Caki2 (cell line): ENCODE data around the gene OR4N2. TPM values are rescaled to one million over a fixed set of nuclear protein-coding genes. Genes with fewer than 3 reads are reported as not detected.
"Not testable (repeated sequence)": the region's sequence is repeated elsewhere in the genome, so short reads cannot be mapped to it uniquely, and the experiment has no call there.

Experiments
- DNase-seq: peaks from one replicate; pipeline ENCODE4 v3.0.0-alpha.2; 2015; ENCODE audit warnings: low read depth
- in situ Hi-C: cut with HindIII; loops from 2 replicates; pipeline ENCODE4 v1.10.0; 2016; ENCODE audit warnings: low sequenced_read_pairs, low pct_unique_long_range_greater_than_20kb, mixed read lengths
- total RNA-seq: library from RNA; depleted of rRNA; stranded (reverse); fragments of >200 nt; shearing (Covaris generic); gene quantifications from 2 replicates; pipeline ENCODE4 v1.2.3, GENCODE V29; 2014; ENCODE audit warnings: low replicate concordance; rRNA removed

Gene OR4N2, protein sequence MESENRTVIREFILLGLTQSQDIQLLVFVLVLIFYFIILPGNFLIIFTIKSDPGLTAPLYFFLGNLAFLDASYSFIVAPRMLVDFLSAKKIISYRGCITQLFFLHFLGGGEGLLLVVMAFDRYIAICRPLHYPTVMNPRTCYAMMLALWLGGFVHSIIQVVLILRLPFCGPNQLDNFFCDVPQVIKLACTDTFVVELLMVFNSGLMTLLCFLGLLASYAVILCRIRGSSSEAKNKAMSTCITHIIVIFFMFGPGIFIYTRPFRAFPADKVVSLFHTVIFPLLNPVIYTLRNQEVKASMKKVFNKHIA
- not detected in 2 replicates for total RNA-seq

- in situ Hi-C loops, DNase-seq: not testable (repeated sequence)
Measured at GRCh38 chr14:19803470-19803869, at the start of gene OR4N2. TSS of gene OR4N2 (plus strand) at chr14:19803770. CDS start at chr14:19827449, 23,679 bp downstream.

- in situ Hi-C loops, result no loop called here
Measured at GRCh38 chr14:19754172-19754571, 49.4 kb upstream of the OR4N2 start.

DNA sequence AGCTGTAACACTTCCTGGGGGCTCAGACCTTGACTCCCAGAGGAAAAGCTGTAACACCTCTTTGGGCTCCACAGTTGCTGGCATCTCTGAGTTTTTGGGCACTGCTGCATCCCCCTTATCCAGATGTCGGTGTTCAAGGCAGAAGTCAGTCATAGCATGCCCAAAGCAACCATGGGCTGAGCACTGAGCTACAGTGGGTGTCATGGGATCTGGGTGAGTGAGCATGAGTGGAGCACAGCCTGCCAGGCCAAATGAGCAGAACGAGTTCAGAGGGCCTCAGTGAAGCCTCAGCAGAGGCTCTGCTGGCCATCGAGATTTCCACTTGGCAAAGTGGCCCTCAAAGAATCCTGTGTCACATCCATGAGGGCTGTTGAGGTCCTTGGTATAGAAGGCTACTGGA is 32.1 kb upstream of the OR4N2 start:
- in situ Hi-C loops, DNase-seq: not testable (repeated sequence)

More at GRCh38 chr14:19754172-19754571, 49.4 kb upstream of the OR4N2 start:
- no peak for DNase-seq

DNA sequence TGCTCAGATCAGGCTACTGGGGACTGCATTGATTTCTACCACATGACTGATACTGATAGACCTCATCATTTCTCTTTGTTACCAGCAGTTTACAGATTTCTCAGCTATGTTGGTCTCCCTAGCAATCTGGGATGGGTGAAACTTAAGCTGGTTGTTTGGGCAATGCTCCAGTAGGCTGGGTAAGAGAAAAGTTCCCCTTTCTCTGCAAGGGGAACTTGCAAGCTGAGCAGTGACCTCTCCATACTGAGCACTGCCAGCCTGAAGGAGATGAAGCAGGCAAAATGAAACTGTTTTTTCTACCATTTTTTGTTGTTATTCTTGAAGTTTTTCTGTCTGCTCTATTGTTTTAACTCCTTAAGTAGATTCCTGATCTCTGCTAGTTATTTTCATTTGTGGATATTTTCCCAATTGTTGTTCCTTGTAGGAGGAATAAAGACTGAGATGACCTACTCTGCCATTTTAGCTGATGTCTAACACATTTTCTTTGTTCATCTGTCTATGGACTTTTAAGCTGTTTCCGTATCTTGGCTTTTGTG is 31.6 kb upstream of the OR4N2 start:
- no peak for DNase-seq
- in situ Hi-C loops, result no loop called here

DNA sequence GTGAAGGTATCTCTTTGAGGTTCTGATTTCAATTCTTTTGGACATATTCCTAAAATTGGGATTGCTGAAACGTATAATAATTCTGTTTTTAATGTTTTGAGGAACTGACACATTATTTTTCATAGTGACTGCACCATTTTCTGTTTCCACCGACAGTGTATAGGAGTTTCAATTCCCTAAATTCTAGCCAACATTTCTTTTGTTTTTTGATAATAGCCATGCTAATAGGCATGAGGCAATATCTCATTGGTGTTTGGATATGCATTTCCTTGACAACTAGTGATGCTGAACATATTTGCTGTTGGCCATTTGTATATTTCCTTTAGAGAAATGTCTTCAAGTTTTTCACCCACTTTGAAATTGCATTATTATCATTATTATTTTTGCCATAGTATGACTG is 31.1 kb upstream of the OR4N2 start:
- in situ Hi-C loops, DNase-seq: not testable (repeated sequence)

- DNase-seq, in situ Hi-C loops: not testable (repeated sequence)
Measured at GRCh38 chr14:19773204-19773603, 30.4 kb upstream of the OR4N2 start, which contains the start of gene OR4M1. TSS of gene OR4M1 (plus strand) at chr14:19773504. CDS start at chr14:19780323, 6,819 bp downstream.

- in situ Hi-C loops, result no loop called here
Measured at GRCh38 chr14:19775587-19775986, 28.0 kb upstream of the OR4N2 start.

DNA sequence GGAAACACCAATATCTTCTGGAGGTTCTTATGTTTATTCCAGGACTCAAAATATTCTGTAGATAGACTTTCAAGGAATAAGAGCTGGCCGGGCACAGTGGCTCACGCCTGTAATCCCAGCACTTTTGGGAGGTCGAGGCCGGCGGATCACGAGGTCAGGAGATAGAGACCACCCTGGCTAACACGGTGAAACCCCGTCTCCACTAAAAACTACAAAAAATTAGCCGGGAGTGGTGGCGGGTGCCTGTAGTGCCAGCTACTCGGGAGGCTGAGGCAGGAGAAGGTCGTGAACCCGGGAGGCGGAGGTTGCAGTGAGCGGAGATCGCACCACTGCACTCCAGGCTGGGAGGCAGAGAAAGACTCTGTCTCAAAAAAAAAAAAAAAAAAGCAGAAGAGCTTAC is 17.7 kb upstream of the OR4N2 start:
- in situ Hi-C loops, DNase-seq: not testable (repeated sequence)

More at GRCh38 chr14:19775587-19775986, 28.0 kb upstream of the OR4N2 start:
- no peak for DNase-seq

DNA sequence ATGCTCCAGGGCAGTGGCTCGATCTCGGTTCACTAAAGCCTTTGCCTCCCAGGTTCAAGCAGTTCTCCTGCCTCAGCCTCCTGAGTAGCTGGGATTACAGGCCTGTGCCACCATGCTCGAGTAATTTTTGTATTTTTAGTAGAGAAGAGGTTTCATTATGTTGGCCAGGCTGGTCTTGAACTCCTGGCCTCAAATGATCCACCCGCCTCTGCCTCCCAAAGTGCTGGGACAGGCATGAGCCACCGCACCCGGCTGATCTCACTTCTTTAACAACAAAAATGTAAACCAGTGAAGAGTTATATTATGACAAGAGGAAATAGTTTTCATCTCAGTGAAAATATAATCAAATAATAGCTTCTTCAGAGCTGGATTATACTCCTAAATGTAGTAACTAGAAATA is 16.3 kb upstream of the OR4N2 start:
- DNase-seq, in situ Hi-C loops: not testable (repeated sequence)

DNA sequence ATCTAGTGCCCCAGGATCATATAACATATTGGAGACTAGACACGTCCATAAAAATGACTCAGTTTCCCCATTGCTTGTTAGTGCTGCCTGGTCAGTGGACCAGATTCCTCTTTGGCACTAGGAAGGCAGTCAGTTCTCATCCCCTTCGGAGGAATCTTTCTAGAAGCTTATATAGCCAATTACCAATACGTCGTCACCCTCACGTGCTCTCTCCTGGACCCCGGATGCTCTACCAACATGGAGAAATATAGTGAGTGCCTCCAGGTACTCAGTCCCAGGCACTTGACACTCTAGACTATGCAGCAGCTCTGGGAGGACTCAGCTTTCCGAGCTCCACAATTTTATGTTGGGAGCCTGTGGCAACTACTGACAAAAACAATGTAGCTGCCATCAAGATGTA is 15.4 kb upstream of the OR4N2 start:
- in situ Hi-C loops, result not testable (repeated sequence)

DNA sequence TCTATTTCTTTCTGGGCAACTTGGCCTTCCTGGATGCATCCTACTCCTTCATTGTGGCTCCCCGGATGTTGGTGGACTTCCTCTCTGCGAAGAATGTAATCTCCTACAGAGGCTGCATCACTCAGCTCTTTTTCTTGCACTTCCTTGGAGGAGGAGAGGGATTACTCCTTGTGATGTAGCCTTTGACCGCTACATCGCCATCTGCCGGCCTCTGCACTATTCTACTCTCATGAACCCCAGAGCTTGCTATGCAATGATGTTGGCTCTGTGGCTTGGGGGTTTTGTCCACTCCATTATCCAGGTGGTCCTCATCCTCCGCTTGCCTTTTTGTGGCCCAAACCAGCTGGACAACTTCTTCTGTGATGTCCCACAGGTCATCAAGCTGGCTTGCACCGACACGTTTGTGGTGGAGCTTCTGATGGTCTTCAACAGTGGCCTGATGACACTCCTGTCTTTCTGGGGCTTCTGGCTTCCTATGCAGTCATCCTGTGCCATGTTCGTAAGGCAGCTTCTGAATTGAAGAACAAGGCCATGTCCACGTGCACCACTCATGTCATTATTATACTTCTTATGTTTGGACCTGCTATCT is 7.0 kb upstream of the OR4N2 start:
- DNase-seq, in situ Hi-C loops: not testable (repeated sequence)

More for the DNA sequence above, 15.4 kb upstream of the OR4N2 start:
- DNase-seq, result not testable (repeated sequence)

- no peak for DNase-seq
- in situ Hi-C loops, result no loop called here
Measured at GRCh38 chr14:19799880-19800279, 3.7 kb upstream of the OR4N2 start.

- in situ Hi-C loops, result no loop called here
- DNase-seq, result no peak
Measured at GRCh38 chr14:19800282-19801117, 3.1 kb upstream of the OR4N2 start.

GRCh38 chr14:19801118-19801464 is 2.5 kb upstream of the OR4N2 start:
- in situ Hi-C loops, result no loop called here
- DNase-seq, result no peak

DNA sequence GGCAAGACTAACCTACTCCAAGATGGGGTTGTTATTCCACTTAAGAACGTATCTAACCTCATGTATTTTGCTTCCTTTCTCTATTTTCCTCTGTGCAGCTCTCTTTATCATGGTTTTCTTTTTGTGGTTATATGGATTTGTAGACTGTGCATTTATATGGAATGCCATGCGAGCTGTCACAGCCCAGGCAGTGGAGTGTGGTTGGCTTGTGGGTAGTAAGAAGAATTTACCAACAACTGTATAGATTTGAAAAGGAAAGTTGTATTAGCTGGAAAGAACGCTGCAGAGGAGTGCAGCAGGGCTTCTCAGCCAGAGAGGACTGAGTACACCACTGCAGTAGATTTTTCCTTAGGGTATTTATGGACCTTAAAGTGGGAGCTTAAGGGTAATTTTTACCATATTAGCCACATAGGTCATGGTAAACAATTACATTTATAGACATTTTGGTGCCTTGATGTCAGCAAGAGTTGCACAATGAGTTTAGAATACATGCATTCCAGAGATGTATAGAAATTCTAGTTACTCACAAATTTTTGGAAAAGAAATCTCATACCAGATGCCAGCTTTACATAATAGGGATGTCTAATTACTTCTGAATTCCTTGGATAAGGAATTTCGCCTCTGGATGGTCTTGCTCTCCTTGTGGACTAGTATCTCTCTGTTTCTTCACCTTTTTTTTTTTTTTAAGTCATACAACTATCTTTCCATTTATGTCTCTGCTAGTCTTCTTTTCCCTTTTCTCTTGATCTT is 9.8 kb downstream of the OR4N2 start:
- DNase-seq, in situ Hi-C loops: not testable (repeated sequence)

DNA sequence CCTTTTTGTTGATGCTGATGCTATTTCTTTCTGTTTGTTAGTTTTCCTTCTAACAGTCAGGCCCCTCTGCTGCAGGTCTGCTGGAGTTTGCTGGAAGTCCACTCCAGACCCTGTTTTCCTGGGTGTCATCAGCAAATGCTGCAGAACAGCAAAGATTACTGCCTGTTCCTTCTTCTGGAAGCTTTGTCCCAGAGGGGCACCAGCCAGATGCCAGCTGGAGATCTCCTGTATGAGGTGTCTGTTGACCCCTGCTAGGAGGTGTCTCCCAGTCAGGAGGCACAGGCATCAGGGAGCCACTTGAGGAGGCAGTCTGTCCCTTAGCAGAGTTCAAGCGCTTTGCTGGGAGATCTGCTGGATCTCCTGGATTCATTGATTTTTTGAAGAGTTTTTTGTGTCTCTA is 16.3 kb downstream of the OR4N2 start:
- DNase-seq, in situ Hi-C loops: not testable (repeated sequence)

DNA sequence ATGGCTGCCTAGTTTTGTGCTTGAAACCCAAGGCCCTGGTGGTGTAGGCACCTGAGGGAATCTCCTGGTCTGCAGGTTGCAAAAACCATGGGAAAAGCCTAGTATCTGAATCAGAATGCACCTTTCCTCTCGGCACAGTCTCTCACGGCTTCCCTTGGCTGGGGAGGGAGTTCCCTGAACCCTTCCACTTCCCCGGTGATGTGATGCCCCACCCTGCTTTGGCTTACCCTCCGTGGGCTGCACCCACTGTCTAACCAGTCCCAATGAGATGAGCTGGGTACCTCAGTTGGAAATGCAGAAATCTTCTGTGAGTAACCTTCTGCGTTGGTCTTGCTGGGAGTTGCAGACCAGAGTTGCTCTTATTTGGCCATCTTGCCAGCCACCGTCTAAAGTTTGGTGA is 17.4 kb downstream of the OR4N2 start:
- in situ Hi-C loops, DNase-seq: not testable (repeated sequence)

GRCh38 chr14:19823178-19823577 is 19.6 kb downstream of the OR4N2 start:
- in situ Hi-C loops, result no loop called here
- no peak for DNase-seq
